Neuron (in vitro differentiated cells): ENCODE measurements around the gene RPTOR.

Source experiments
- H2AFZ ChIP-seq: one replicate; pipeline ENCODE4 v1.6.1; 2013; ENCODE audit warnings: low read depth, mild to moderate bottlenecking, inconsistent platforms, low read length, moderate library complexity
- H3K27me3 ChIP-seq: one replicate; pipeline ENCODE4 v1.6.1; 2013; ENCODE audit warnings: low read length; ENCODE audit not compliant: insufficient read depth
- H3K36me3 ChIP-seq: one replicate; pipeline ENCODE4 v1.6.1; 2013; ENCODE audit warnings: low read length; ENCODE audit not compliant: insufficient read depth
- H3K4me1 ChIP-seq: one replicate; pipeline ENCODE4 v1.6.1; 2013; ENCODE audit warnings: low read length; ENCODE audit not compliant: insufficient read depth
- H3K4me3 ChIP-seq: 2 replicates; pipeline ENCODE4 v1.5.1; 2013; ENCODE audit warnings: mild to moderate bottlenecking, low read length, moderate library complexity
- H3K9me3 ChIP-seq: one replicate; pipeline ENCODE4 v1.6.1; 2013; ENCODE audit warnings: low read length

RPTOR gene

GRCh38 chr17:80837711-80838110 is 293.1 kb downstream of the RPTOR start:
- Histone ChIP-seq H3K9me3 (no peaks in the 10 kb centered on the region), H3K4me3 (no peak overlapping the region), H3K4me1 (peaks cover 3% of the 10 kb centered on the region), H3K27me3 (no peaks in the 10 kb centered on the region), H3K36me3 (no peaks in the 10 kb centered on the region), H2AFZ (no peak overlapping the region)

GRCh38 chr17:80838311-80839025 is 293.8 kb downstream of the RPTOR start:
- peaks cover 1% of the 10 kb centered on the region for H3K4me1 ChIP-seq
- no peak overlapping the region for H2AFZ ChIP-seq
- no peaks in the 10 kb centered on the region for H3K9me3 ChIP-seq

GRCh38 chr17:80839026-80839345 is 294.3 kb downstream of the RPTOR start:
- H2AFZ ChIP-seq, result no peak overlapping the region
- H3K9me3 ChIP-seq, result no peaks in the 10 kb centered on the region
- H3K27me3 ChIP-seq, result no peaks in the 10 kb centered on the region
- no peaks in the 10 kb centered on the region for H3K36me3 ChIP-seq
- H3K4me1 ChIP-seq, result no peaks in the 10 kb centered on the region
- no peak overlapping the region for H3K4me3 ChIP-seq

More at GRCh38 chr17:80838311-80839025, 293.8 kb downstream of the RPTOR start:
- H3K27me3 ChIP-seq, result no peaks in the 10 kb centered on the region
- H3K36me3 ChIP-seq, result no peaks in the 10 kb centered on the region
- H3K4me3 ChIP-seq, result no peak overlapping the region

GRCh38 chr17:80839511-80839941 is 294.9 kb downstream of the RPTOR start:
- Histone ChIP-seq H3K27me3 (no peaks in the 10 kb centered on the region), H3K36me3 (no peaks in the 10 kb centered on the region), H3K4me1 (no peaks in the 10 kb centered on the region), H3K4me3 (no peak overlapping the region), H2AFZ (no peak overlapping the region), H3K9me3 (no peaks in the 10 kb centered on the region)

GRCh38 chr17:80839970-80840369 is 295.3 kb downstream of the RPTOR start:
- H3K4me3 ChIP-seq, result no peak overlapping the region
- H3K9me3 ChIP-seq, result no peaks in the 10 kb centered on the region
- no peaks in the 10 kb centered on the region for H3K36me3 ChIP-seq
- no peaks in the 10 kb centered on the region for H3K4me1 ChIP-seq
- no peak overlapping the region for H2AFZ ChIP-seq
- no peaks in the 10 kb centered on the region for H3K27me3 ChIP-seq

- no peaks in the 10 kb centered on the region for H3K9me3 ChIP-seq
- peaks cover 7% of the 10 kb centered on the region for H3K36me3 ChIP-seq
- no peak overlapping the region for H2AFZ ChIP-seq
- H3K4me3 ChIP-seq, result no peak overlapping the region
- no peaks in the 10 kb centered on the region for H3K4me1 ChIP-seq
- no peaks in the 10 kb centered on the region for H3K27me3 ChIP-seq
Observed at GRCh38 chr17:80842456-80843013, 297.9 kb downstream of the RPTOR start.

- Histone ChIP-seq H3K9me3 (no peaks in the 10 kb centered on the region), H3K36me3 (peaks cover 9% of the 10 kb centered on the region), H3K4me1 (no peaks in the 10 kb centered on the region), H2AFZ (no peak overlapping the region), H3K27me3 (no peaks in the 10 kb centered on the region), H3K4me3 (no peak overlapping the region)
Observed at GRCh38 chr17:80843741-80844156, 299.1 kb downstream of the RPTOR start.

- no peaks in the 10 kb centered on the region for H3K27me3 ChIP-seq
- no peaks in the 10 kb centered on the region for H3K4me1 ChIP-seq
- H3K4me3 ChIP-seq, result no peak overlapping the region
- H3K36me3 ChIP-seq, result peaks cover 9% of the 10 kb centered on the region
- no peak overlapping the region for H2AFZ ChIP-seq
- H3K9me3 ChIP-seq, result no peaks in the 10 kb centered on the region
Observed at GRCh38 chr17:80844418-80844990, 299.9 kb downstream of the RPTOR start.

GRCh38 chr17:80845069-80845862 is 300.6 kb downstream of the RPTOR start:
- Histone ChIP-seq H2AFZ (no peak overlapping the region), H3K36me3 (peaks cover 9% of the 10 kb centered on the region), H3K27me3 (no peaks in the 10 kb centered on the region), H3K4me1 (no peaks in the 10 kb centered on the region), H3K4me3 (no peak overlapping the region), H3K9me3 (no peaks in the 10 kb centered on the region)

GRCh38 chr17:80845863-80846671 is 301.4 kb downstream of the RPTOR start:
- H3K27me3 ChIP-seq, result no peaks in the 10 kb centered on the region
- H3K36me3 ChIP-seq, result peaks cover 9% of the 10 kb centered on the region
- no peaks in the 10 kb centered on the region for H3K9me3 ChIP-seq
- H3K4me1 ChIP-seq, result no peaks in the 10 kb centered on the region
- no peak overlapping the region for H3K4me3 ChIP-seq
- no peak overlapping the region for H2AFZ ChIP-seq

GRCh38 chr17:80846932-80847331 is 302.3 kb downstream of the RPTOR start:
- H3K4me1 ChIP-seq, result no peaks in the 10 kb centered on the region
- peaks cover 9% of the 10 kb centered on the region for H3K36me3 ChIP-seq
- H3K4me3 ChIP-seq, result no peak overlapping the region
- H3K27me3 ChIP-seq, result no peaks in the 10 kb centered on the region
- H2AFZ ChIP-seq, result no peak overlapping the region
- H3K9me3 ChIP-seq, result no peaks in the 10 kb centered on the region

GRCh38 chr17:80847496-80848230 is 303.0 kb downstream of the RPTOR start:
- Histone ChIP-seq H3K4me3 (no peak overlapping the region), H3K9me3 (no peaks in the 10 kb centered on the region), H3K27me3 (no peaks in the 10 kb centered on the region), H3K36me3 (peaks cover 9% of the 10 kb centered on the region), H2AFZ (no peak overlapping the region), H3K4me1 (no peaks in the 10 kb centered on the region)
